HG03103 (cell line): ENCODE results near the gene CXCR5.

Source experiments
- ATAC-seq: cut with Tn5 transposase; IDR thresholded peaks from one replicate; pipeline ENCODE4 v1.9.1; 2021; ENCODE audit warnings: low read depth; ENCODE audit not compliant: unreplicated experiment

CXCR5 gene

GRCh38 chr11:118911113-118911879 is 27.6 kb downstream of the CXCR5 start:
- no peak for ATAC-seq

- no peak for ATAC-seq
Observed at GRCh38 chr11:118911880-118912741, 28.4 kb downstream of the CXCR5 start.

GRCh38 chr11:118912742-118913410 is 29.2 kb downstream of the CXCR5 start:
- ATAC-seq: no peak

GRCh38 chr11:118913411-118914125 is 29.9 kb downstream of the CXCR5 start:
- ATAC-seq: no peak

GRCh38 chr11:118914178-118914918 is 30.7 kb downstream of the CXCR5 start:
- no peak for ATAC-seq

GRCh38 chr11:118914987-118915386 is 31.3 kb downstream of the CXCR5 start:
- ATAC-seq: no peak

- ATAC-seq: no peak
Observed at GRCh38 chr11:118915396-118915795, 31.7 kb downstream of the CXCR5 start.

GRCh38 chr11:118915941-118916841 is 32.5 kb downstream of the CXCR5 start:
- no peak for ATAC-seq

- no peak for ATAC-seq
Observed at GRCh38 chr11:118916842-118917388, 33.2 kb downstream of the CXCR5 start.

- no peak for ATAC-seq
Observed at GRCh38 chr11:118917481-118918127, 33.9 kb downstream of the CXCR5 start.

GRCh38 chr11:118918128-118918685 is 34.5 kb downstream of the CXCR5 start:
- ATAC-seq: no peak

GRCh38 chr11:118918686-118919280 is 35.1 kb downstream of the CXCR5 start:
- no peak for ATAC-seq

- no peak for ATAC-seq
Observed at GRCh38 chr11:118921121-118921928, 37.6 kb downstream of the CXCR5 start.

- ATAC-seq: no peak
Observed at GRCh38 chr11:118921929-118922744, 38.4 kb downstream of the CXCR5 start.

GRCh38 chr11:118922745-118923627 is 39.3 kb downstream of the CXCR5 start:
- ATAC-seq: no peak
